ENCODE results near the gene CMPK1. TPM values are rescaled to one million over a fixed set of nuclear protein-coding genes. Genes with fewer than 3 reads are reported as not detected.

The CMPK1 gene
- total and polyA plus RNA-seq, 2 of the 4 experiments (the other 2 are of a cell fraction) = 23.1 to 31.9 TPM

DNA sequence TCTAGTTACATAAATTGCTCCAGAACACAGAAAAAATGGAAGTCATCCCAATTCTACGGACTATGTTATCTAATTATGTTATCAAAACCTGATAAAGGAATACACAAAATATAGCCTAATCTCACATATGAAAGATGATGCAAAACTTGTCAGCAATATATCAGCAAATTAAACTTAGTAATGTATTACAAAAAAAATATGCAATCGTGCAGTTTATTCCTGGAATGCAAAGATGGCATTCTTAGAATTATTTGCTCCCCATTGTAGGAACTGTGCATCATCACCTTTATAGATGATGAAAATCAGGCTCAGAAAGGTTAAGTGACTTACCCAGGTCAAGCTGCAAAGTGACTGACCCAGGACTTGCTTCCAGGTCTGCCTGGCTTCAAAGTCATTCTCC lies 90.3 kb downstream of the CMPK1 start:
- H4K20me1 ChIP-seq (ENCODE audit: insufficient read depth, low read length) = no peaks in the 10 kb centered on the region
- H3K27me3 ChIP-seq (ENCODE audit: control insufficient read depth, insufficient read depth, low read length) = peaks cover 9% of the 10 kb centered on the region; the same call in 1 of the 2 replicates
- H3K79me1 ChIP-seq (ENCODE audit: low read depth in 1 of 2, low read length in 2 of 2) = no peaks in the 10 kb centered on the region
- H3K56ac ChIP-seq (ENCODE audit: extremely low read depth, insufficient read depth, low read length) = no peak overlapping the region
- no peak overlapping the region for H4K8ac ChIP-seq (ENCODE audit: low read depth in 2 of 2, low read length in 2 of 2)
- CTCF ChIA-PET = interaction anchor here (1.2 to 2.1 kb wide), 5 partner anchors 9 to 245 kb away, joined by 3 to 12 read pairs (median 4); no protein-coding TSS in a partner anchor
- H2AK5ac ChIP-seq (ENCODE audit: low read depth, low read length) = no peak overlapping the region
- dilution Hi-C loops (cut with HindIII; ENCODE audit: low sequenced_read_pairs, unreplicated experiment) (no loop called here), intact Hi-C loops (cut with micrococcal nuclease) (loop anchor here (1.0 kb wide), 3 partner anchors 36 to 245 kb away; no protein-coding TSS in a partner anchor), in situ Hi-C loops (cut with MboI; ENCODE audit: low sequenced_read_pairs) (loop anchor here (5.0 kb wide), 2 partner anchors 37 to 242 kb away; no protein-coding TSS in a partner anchor)
- H3K14ac ChIP-seq (replicated peaks; ENCODE audit: low read depth, low read length) = no peak overlapping the region
- H2BK120ac ChIP-seq (ENCODE audit: low read depth, low read length) = no peak overlapping the region
- no peak overlapping the region for H2BK15ac ChIP-seq (ENCODE audit: low read depth, low read length)
- no peak overlapping the region for H2BK20ac ChIP-seq (ENCODE audit: low read depth, low read length)
- no peak overlapping the region for H4K91ac ChIP-seq (ENCODE audit: insufficient read depth, low read depth, low read length)
- H3K4me3 ChIP-seq (ENCODE audit: insufficient read depth, low read depth, low read length) = no peak overlapping the region
- ATAC-seq (ENCODE audit: low read depth) (no peak), DNase-seq (no peak)
- H3K4ac ChIP-seq (ENCODE audit: low read depth, low read length) = no peak overlapping the region
- no peaks in the 10 kb centered on the region for H3K36me3 ChIP-seq (ENCODE audit: control insufficient read depth, insufficient read depth, low read length)
- no peak overlapping the region for H2AK9ac ChIP-seq (replicated peaks; ENCODE audit: low read depth, low read length, poor library complexity)
- TF ChIP-seq, protein P1, sequence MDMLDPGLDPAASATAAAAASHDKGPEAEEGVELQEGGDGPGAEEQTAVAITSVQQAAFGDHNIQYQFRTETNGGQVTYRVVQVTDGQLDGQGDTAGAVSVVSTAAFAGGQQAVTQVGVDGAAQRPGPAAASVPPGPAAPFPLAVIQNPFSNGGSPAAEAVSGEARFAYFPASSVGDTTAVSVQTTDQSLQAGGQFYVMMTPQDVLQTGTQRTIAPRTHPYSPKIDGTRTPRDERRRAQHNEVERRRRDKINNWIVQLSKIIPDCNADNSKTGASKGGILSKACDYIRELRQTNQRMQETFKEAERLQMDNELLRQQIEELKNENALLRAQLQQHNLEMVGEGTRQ (IDR thresholded peaks at IDR 0.05; ENCODE audit: low read depth, low read length) = no peak
- TF ChIP-seq MAFK (IDR thresholded peaks at IDR 0.05; ENCODE audit: low read depth, low read length) = peak; percentile 21; the same call in 1 of the 2 replicates
- H3K9me1 ChIP-seq (ENCODE audit: insufficient read depth, low read length) = no peaks in the 10 kb centered on the region
- no TSS peak for BruUV-seq (replicated peaks)
- H3K18ac ChIP-seq (ENCODE audit: low read depth, low read length) = no peak overlapping the region
- no peak overlapping the region for H2BK5ac ChIP-seq (ENCODE audit: low read depth, low read length, poor library complexity, severe bottlenecking)
- no peak overlapping the region for H3K23ac ChIP-seq (ENCODE audit: low read depth, low read length)
- no peak overlapping the region for H3K27ac ChIP-seq (ENCODE audit: insufficient read depth, low read length)
- no peak overlapping the region for H3K9ac ChIP-seq (ENCODE audit: low read depth, low read length)
- POLR2A ChIA-PET (ENCODE audit: unreplicated experiment) = no interaction called here
- H2AFZ ChIP-seq (replicated peaks; ENCODE audit: low read length, poor library complexity) = no peak overlapping the region
- no CpG with 5 or more reads among the region's 2 CpGs for WGBS, 2 experiments (ENCODE audit: extremely low coverage in 2 of 2, insufficient read length in 1 of 2)
- H3K9me3 ChIP-seq (ENCODE audit: control insufficient read depth, insufficient read depth, low read length) = no peaks in the 10 kb centered on the region
- H3K4me2 ChIP-seq (ENCODE audit: low read depth, low read length) = no peak overlapping the region
- H3K4me1 ChIP-seq (ENCODE audit: control insufficient read depth, insufficient read depth, low read length) = no peaks in the 10 kb centered on the region
- H4K5ac ChIP-seq (ENCODE audit: low read depth, low read length) = no peak overlapping the region
